Measurements from ENCODE around the gene R3HDM4.
"Not testable (repeated sequence)": the region's sequence is repeated elsewhere in the genome, so short reads cannot be mapped to it uniquely, and the experiment has no call there.

The R3HDM4 gene

DNA sequence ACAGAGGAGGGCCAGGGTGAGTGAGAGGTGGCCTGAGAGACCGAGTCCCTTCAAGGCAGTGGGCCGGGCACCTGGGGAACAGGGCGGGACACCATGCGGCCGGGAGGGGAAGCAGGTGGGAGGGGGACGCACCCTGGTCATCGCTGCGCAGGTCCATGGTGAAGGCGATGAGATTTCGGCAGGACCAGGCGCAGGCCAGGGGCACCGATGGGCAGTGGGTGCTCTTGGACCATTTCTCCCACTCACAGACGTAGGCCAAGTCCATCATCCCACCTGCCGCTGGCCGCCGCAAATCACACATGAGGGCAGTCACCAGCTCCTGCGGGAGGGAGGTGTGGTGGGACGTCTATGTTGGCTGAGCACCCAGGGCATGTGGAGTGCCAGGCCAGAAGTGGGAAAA is 22.2 kb downstream of the R3HDM4 start:
- no peak for DNase-seq

DNA sequence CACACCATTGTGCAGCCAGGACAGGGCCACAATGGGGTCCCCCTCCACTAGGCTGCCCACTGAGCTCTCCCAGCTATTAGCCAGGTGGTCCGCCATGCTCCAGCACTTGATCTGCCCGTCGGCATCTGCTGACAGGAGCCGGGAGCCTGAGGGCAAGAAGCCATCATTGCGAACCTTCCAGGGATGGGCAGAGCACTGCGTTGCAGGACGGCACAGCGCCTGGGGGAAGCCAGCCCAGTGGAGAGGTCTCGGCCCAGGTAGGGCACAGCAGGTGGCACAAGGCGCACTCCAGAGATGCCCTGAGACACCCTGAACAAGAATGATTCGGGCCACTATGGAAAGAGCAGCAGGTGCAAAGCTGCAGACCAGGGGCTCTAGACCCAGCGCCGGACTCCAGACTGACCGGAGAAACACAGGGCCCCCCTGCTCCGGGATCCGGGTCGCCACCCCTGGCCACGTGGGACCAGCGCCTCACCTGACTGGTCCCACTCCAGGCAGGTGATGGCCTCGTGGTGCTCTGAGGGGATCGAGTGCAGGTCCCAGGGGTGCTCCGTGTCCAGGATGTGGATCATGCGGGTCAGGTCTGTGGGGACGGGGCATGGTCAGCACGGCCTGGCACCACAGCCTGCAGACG is 23.2 kb downstream of the R3HDM4 start:
- DNase-seq: no peak

DNA sequence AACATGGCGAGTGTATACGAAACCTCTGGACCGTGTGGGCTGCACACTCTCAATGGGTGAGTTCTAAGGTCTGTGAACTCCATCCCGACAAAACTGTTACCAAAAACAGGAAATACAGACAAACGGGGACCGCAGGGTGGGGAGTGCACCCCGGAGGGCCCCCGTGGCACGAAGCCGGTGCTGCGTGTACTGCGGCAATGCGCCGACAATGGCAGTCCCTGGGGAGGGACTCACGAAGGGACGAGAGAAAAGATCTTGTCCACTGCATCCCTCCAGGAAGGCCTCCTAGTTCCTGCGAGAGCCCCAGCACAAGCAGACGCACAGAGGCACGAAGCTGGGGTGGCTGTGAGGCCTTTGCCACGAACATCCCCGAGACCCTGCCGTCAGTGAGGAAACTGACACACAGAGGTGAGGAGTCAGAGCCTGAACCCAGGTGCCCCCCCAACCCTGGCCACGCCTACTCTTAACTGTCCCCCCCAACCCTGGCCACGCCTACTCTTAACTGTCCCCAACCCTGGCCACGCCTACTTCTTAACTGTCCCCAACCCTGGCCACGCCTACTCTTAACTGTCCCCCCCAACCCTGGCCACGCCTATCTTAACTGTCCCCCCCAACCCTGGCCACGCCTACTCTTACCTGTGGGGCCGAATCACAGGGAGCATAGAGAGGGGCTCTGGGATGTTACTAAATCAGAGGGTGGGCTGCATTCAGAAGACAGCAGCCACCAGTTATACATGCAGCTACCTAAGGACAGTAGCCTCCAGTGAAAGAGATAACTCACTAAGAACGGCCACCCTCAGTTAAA is 24.2 kb downstream of the R3HDM4 start:
- no peak for DNase-seq

DNA sequence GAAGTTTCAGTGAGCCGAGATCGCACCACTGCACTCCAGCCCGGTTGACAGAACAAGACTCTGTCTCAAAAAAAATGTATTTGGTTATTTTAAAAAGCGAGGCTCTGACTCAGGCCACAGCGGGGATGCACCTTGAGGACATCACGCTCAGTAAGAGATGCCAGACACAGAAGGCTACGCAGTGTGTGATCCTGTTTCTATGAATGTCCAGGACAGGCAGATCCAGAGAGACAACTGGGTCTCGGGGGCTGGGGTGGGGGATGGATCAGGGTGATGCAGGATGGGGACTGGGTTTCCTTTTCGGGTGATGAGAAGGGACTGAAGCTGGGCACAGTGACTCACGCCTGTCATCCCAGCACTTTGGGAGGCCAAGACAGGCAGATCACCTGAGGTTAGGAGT is 25.4 kb downstream of the R3HDM4 start:
- no peak for DNase-seq

DNA sequence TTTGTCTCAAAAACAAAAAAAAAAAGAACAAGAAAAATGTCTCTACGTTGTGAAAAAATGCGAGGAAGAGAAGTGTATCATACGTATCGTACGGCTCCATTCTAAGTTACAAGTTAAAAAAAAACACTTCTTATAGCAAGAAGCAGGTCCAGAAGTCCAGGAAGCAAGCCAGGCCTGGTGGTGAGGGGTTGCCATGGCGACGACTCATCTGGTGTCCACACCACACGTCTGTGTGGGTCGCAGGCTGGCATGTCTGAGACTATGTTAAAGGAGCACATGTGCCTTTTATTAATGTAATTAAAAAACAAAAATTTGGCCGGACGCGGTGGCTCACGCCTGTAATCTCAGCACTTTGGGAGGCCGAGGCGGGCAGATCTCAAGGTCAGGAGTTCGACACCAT is 25.9 kb downstream of the R3HDM4 start:
- no peak for DNase-seq

DNA sequence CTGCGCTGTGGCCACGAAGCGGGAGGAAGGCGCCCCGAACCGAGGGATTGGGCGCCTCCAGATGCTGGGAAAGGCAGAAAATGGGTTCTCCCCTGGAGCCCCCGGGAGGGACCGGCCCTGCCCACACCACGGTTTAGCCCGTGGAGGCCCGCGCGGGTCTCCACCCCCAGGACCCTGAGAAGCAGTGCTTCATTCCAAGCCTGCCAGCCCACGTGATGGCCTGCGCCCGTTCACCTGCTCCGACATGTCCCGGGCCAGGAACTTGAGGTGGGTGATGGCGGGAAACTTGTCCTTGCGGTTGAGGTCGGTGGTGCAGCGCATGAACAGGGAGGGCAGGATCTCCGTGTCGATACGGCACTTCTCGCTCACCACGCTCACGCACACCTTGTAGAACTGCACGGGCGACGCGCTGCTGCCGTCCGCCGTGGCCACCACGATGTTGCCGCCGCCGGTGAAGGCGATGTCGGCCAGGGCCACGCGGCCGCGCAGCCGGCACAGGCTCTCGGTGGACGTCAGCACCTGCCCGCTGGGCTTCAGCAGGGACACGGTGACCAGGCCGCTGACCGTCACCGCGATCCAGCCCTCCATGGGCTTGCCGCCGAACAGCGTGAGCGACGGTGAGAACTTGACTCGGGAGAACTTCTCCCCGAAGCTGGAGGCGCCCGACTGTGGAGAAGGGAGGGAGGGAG is 27.3 kb downstream of the R3HDM4 start:
- no peak for DNase-seq

DNA sequence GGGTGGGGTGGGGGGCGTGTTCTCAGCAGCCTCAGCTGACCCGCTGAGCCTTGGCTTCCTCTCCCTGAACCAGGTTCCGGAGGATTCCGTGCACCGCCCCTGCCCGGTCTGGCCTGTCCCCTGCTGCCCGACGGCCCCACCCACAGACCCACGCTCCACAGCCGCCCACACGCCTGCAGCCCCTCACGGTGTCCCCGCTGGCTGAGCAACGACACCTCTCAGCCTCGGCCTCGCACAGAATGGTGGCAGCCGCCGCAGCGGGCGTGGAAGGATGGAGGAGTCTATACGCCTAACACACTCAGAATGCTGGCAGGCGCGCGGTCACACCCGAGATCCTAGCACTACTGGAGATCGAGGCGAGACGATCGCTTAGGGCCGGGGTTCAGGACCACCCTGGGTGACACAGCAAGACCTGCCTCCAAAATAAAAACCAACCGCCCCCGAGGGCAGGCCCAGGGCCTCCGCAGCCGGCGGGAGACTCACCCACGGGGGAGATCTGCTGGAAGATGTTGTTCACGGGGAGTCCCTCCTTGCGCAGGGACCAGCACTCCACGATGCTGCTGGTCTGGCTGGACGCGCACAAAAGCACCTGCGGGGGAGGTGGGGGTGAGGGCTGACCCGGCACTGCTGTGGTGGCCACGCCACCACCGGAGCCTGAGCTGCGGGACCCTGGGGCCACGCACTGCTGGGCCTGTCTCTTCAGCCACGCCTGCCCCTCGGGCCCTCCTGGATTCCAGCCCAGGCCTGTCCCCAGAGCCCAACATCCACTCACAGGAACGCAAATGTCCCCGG is 28.4 kb downstream of the R3HDM4 start:
- DNase-seq: no peak

DNA sequence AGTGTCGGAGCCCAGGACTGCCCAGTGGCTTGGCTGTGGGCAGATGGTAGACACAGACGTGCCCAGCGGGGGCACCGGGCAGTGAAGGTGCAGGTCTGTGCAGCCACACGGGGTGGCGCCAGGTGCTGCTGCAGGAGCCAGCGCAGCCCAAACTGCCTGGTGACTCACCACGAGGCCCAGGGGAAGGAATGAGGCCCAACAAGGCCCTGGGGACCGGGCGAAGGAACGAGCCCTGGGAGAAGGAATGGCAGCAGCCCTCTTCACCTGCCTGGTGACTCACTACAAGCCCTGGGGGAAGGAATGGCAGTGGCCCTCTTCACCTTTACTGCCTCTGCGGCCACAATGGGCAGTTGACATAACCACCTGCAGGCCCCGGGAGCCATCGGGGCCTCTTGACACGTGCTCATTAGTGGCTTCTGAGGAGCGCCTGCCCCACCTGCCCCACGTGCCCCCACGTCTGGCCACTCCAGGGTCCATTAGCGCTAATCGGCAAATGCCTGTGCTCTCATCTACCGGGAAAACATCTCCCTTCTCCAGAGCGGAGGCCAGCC is 29.3 kb downstream of the R3HDM4 start:
- no peak for DNase-seq

DNA sequence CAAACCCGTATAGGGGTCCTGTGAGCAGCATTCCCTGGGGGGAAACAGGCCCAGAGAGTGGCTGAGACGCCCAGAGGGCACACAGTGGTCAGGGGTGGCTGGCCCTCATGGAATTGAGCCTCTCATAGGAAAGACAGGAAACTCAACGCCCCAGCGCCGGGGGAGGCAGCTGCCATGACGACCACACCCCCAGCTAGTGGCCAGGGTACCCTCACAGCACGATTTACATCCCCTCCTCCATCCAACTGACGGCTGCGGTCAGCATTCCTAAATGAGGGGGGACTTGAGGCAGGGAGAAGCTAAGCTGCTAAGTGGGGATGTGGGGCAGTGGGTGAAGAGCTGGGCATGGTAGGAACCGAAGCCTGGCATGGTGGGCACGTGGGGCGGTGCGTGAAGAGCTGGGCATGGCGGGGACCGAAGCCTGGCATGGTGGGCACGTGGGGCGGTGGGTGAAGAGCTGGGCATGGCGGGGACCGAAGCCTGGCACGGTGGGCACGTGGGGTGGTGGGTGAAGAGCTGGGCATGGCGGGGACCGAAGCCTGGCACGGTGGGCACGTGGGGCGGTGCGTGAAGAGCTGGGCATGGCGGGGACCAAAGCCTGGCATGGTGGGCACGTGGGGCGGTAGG is 30.0 kb downstream of the R3HDM4 start:
- no peak for DNase-seq

DNA sequence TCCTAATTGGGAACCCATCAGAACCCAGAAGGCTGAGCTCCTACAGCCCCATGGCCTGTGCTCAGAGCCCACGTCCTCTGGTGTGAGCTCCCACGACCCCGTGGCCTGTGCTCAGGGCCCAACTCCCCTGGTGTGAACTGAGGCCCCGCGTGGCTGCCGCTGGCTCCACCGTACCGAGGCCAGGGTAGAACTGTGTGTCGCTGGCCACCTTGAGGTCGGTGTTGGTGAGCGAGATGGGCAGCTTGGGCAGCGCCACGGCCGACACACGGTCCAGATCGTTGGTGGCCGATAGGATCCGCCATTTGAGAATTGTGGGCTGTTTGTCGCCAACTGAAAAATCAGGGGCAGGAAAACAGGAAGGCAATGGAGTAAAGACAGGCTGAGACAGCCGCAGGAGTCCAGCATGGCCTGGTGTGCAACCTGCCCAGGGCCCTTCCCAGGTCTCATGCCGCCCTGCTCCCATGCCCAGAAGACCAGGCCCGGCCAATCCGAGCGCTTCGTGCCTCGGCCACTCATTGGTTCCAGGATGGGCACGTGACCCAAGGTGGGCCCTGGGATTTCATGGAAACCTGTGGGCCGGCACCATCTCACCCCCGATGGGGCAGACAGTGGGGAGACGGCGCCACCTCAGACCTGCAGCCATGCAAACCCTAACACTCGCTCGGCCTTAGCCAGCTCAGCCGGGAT is 31.5 kb downstream of the R3HDM4 start:
- no peak for DNase-seq

DNA sequence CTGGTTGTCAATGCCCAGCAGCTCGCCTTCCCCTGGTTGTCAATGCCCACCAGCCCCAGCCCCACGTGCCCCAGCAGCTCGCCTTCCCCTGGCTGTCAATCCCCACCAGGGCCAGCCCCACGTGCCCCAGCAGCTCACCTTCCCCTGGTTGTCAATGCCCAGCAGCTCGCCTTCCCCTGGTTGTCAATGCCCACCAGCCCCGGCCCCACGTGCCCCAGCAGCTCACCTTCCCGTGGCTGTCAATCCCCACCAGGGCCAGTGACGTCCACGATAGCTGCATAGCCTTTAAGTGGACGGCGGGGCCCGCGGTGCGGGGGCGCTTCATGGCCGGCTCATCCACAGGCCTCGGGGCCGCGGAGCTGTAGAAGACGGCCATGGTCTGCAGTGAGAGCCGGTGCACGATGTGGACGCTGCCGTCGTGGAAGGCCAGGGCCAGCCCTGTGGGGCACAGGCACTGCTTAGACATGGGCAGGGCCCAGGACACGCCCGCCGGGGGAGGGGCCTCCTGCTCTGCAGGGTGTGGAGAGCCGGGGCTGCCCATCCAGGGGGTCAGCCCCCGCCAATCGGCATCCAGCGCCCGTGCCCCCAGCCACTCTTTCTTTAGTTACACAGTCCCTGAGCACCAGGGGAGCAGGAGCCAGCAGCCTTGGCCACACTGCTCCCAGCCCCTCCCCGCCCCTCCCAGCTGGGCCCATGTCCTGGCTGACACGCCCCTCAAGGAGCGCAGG is 33.1 kb downstream of the R3HDM4 start:
- DNase-seq: no peak

DNA sequence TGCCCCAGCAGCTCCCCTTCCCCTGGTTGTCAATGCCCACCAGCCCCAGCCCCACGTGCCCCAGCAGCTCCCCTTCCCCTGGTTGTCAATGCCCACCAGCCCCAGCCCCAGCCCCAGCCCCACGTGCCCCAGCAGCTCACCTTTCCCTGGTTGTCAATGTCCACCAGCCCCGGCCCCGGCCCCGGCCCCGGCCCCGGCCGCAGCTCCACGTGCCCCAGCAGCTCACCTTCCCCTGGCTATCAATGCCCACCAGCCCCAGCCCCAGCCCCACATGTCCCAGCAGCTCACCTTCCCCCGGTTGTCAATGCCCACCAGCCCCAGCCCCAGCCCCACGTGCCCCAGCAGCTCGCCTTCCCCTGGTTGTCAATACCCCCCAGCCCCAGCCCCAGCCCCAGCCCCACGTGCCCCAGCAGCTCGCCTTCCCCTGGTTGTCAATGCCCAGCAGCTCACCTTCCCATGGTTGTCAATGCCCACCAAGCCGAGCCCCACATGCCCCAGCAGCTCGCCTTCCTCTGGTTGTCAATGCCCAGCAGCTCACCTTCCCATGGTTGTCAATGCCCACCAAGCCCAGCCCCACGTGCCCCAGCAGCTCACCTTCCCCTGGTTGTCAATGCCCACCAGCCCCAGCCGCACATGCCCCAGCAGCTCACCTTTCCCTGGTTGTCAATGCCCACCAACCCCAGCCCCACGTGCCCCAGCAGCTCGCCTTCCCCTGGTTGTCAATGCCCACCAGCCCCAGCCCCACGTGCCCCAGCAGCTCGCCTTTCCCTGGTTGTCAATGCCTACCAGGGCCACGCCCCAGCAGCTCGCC is 34.1 kb downstream of the R3HDM4 start:
- DNase-seq: not testable (repeated sequence)

DNA sequence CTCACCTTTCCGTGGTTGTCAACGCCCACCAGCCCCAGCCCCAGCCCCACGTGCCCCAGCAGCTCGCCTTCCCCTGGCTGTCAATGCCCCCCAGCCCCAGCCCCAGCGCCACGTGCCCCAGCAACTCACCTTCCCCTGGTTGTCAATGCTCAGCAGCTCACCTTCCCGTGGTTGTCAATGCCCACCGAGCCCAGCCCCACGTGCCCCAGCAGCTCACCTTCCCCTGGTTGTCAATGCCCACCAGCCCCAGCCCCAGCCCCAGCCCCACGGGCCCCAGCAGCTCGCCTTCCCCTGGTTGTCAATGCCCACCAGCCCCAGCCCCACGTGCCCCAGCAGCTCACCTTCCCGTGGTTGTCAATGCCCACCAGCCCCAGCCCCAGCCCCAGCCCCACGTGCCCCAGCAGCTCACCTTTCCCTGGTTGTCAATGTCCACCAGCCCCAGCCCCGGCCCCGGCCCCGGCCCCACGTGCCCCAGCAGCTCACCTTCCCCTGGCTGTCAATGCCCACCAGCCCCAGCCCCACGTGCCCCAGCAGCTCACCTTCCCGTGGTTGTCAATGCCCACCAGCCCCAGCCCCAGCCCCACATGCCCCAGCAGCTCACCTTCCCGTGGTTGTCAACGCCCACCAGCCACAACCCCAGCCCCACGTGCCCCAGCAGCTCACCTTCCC is 34.9 kb downstream of the R3HDM4 start:
- not testable (repeated sequence) for DNase-seq

DNA sequence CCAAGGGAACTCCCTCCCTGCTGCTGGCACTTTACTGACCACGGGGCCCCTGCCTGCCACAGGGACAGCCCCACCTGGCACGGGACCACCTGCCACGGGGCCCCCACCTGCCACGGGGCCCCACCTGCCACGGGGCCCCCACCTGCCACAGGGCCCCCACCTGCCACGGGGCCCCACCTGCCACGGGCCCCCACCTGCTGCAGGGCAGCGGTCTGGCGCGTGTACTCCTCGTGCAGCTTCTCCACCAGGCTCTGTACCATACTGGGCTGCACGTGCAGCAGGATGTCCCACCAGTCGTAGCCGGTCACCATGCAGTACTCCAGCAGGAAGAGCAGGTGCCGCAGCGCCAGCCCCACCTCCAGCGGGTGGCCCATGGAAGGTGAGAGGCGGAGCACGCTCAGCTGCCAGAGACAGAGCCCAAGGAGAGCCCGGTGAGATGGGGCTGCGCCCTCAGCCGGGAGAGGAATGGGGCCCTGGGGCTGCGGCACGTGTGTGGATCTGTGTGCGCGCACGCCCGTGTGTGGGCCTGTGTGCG is 36.2 kb downstream of the R3HDM4 start:
- DNase-seq: no peak

DNA sequence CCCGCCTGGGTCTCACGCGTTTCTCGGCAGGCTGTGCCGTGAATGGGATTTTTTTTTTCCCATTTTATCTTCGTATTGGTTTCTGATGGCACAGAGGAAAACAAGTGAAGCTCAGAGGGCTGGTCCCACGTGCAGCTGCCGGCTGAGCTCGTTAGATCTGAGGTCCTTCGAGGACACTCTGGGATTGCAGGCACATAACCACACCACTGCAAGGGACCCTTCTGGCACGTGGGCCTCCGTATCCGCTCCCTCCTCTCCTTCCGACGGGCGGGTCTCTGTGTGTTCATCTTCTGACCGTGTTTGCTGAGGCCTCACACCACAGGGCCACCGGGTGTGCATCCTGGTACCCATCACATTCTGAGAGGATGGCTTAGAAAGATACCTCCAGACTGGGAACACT is 36.9 kb downstream of the R3HDM4 start:
- DNase-seq: no peak

DNA sequence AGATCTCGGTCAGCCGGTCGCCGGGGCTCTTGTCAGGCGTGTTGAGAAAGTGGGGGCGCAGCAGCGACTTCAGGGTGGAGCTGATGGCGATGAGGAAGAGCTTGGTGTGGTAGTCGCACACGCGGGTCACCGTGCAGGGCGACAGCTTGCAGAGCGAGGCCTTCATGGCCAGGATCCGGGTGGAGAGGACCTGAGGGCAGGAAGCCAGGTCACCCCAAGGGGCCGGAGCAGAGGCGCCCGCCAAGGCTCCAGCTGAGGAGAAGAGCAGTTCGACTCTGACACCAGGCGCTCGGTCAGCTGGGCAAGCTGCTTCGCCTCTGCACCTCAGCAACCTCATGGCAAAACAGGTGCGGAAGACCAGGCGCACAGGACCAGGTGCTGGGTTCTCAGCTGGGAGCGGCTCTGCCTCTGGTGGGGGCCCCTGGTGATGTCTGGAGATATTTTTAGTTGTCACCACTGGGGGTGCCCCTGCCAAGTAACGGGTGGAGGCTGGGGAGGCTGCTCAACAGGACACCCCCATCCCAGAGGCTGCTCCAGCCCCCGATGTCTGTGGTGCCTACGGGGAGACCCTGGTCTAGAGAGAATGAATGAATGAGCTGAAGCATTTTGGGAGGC is 37.6 kb downstream of the R3HDM4 start:
- no peak for DNase-seq

DNA sequence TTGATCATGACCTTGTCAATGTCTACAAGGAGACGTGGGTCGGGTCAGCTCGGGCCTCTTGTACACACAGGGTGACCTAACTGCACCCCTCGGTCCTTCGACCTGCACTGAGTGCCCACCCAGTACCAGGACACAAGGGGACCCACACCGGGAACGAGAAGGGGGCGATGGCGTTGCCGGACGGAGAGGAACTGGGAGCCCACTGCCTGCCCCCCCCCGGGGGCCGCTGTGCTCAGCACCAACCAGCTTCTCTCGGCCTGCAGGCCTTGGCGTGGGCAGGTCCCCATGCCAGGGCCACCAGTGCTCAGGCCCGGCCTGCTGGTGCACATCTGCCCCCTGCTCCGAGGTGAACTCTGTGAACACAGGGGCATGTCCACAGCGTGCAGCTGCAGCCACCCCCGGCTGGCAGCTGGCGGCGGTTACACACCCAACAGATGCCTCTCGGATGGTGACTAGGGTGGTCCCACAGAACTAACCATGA is 39.4 kb downstream of the R3HDM4 start:
- DNase-seq: no peak

DNA sequence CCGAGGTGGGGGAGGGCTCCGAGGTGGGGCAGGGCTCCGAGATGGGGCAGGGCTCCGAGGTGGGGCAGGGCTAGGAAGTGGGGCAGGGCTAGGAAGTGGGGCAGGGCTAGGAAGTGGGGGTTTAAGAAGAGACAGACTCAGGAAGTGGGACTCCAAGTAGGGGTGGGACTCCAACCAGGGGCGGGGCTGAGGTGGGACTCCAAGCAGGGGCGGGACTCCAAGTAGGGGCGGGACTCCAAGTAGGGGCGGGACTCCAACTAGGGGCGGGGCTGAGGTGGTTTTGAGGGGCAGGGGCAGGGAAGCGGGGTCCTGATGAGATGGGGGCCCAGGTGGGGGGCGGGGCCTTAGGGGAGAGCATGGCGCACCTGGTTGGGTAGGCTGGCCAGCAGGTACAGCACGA is 39.9 kb downstream of the R3HDM4 start:
- no peak for DNase-seq

Measured in NCI-H748 treated with DMSO at 0.1 percent for 48 hours (cell line).